Breast epithelium (tissue), 3 donors: Measurements from ENCODE around the gene MYBPC3.

Source experiments
- CTCF ChIP-seq, 3 donors: fragments of 450-650 bp; IDR thresholded peaks; one replicate each; pipeline ENCODE4 v1.5.1; 2016 to 2017; ENCODE audit warnings: antibody characterized with exemption in 3 of 3, mild to moderate bottlenecking in 3 of 3, moderate library complexity in 3 of 3
- POLR2A ChIP-seq: fragments of 450-650 bp; IDR thresholded peaks from one replicate; pipeline ENCODE4 v1.6.1; 2016; ENCODE audit warnings: antibody characterized with exemption, mild to moderate bottlenecking, moderate library complexity
- POLR2AphosphoS5 ChIP-seq, 3 donors: sonication (generic); formaldehyde crosslinking; IDR thresholded peaks; one replicate each; pipeline ENCODE4 v1.6.1; 2017; ENCODE audit warnings: antibody characterized with exemption in 3 of 3

DNA sequence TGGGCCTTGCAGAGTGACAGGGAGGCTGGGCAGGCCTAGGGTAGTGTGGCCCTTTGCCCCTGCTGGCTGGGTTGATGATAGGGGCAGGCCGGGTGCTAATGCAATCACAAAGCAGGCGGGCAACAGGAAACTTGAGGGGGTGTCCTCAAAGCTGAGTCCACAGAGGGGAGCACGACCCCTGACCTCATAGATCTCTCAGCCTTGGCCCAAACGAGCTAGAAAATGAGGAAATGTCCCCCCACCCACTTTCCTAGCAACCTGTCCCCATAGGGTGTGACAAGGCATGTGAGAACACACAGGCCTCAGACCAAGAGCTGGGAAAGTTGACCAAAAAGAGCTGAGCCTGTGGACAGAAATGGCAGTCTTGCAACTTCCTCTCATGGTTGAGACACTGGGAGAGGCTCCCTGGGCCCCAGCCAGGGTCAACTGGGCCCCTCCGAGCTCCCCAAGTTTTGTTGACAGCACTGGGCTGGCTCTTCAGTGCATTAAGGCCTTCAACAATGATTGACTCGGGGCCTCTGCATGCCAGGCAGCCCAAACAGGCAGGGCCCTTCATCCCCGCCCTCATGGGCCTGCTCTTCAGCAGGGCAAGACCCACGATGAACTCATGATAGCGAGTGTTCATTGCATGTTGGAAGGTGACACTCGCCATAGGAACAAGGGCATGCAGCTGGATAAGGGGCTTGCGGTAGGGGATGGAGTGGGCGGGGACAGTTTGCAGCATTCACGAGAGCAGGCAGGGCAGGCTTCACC lies 35.6 kb upstream of the MYBPC3 start:
- no peak for TF ChIP-seq CTCF (IDR thresholded peaks at IDR 0.05)
- TF ChIP-seq POLR2AphosphoS5 (IDR thresholded peaks at IDR 0.05) = no peak
- TF ChIP-seq POLR2A = no peak
